ENCODE data around the gene LUZP1. TPM values are rescaled to one million over a fixed set of nuclear protein-coding genes. Genes with fewer than 3 reads are reported as not detected.

LUZP1 gene
- total RNA-seq, 1 donor from 2014 or later: 23.2 TPM

- intact Hi-C loops (cut with micrococcal nuclease): no loop called here
- Mint-ChIP-seq H3K36me3 (ENCODE audit: low read depth) (peaks cover 21% of the 10 kb centered on the region), H3K4me1 (peaks cover 14% of the 10 kb centered on the region), H3K27me3 (no peaks in the 10 kb centered on the region), H3K27ac (no peak overlapping the region), H3K9me3 (no peaks in the 10 kb centered on the region), H3K4me3 (no peak overlapping the region)
- DNase-seq: no peak
These were observed 118.5 kb downstream of the LUZP1 start for GRCh38 chr1:23050201-23050600.

GRCh38 chr1:23044035-23044434 is 124.6 kb downstream of the LUZP1 start:
- DNase-seq: no peak
- Mint-ChIP-seq H3K9me3 (no peaks in the 10 kb centered on the region), H3K27me3 (no peaks in the 10 kb centered on the region), H3K27ac (no peak overlapping the region), H3K4me1 (peaks cover 32% of the 10 kb centered on the region), H3K4me3 (no peak overlapping the region), H3K36me3 (ENCODE audit: low read depth) (peaks cover 18% of the 10 kb centered on the region)
- intact Hi-C loops (cut with micrococcal nuclease): no loop called here

- H3K4me3 Mint-ChIP-seq: no peak overlapping the region
- no peaks in the 10 kb centered on the region for H3K9me3 Mint-ChIP-seq
- peaks cover 30% of the 10 kb centered on the region for H3K4me1 Mint-ChIP-seq
- no peaks in the 10 kb centered on the region for H3K27me3 Mint-ChIP-seq
- H3K27ac Mint-ChIP-seq: no peak overlapping the region
- intact Hi-C loops (cut with micrococcal nuclease): no loop called here
- H3K36me3 Mint-ChIP-seq (ENCODE audit: low read depth): peaks cover 16% of the 10 kb centered on the region
- no peak for DNase-seq
These were observed 128.1 kb downstream of the LUZP1 start for GRCh38 chr1:23040509-23040908.

- H3K27ac Mint-ChIP-seq: no peak overlapping the region
- H3K4me1 Mint-ChIP-seq: peaks cover 24% of the 10 kb centered on the region
- peaks cover 11% of the 10 kb centered on the region for H3K36me3 Mint-ChIP-seq (ENCODE audit: low read depth)
- intact Hi-C loops (cut with micrococcal nuclease): no loop called here
- no peak overlapping the region for H3K4me3 Mint-ChIP-seq
- H3K27me3 Mint-ChIP-seq: no peaks in the 10 kb centered on the region
- no peak for DNase-seq
- H3K9me3 Mint-ChIP-seq: no peaks in the 10 kb centered on the region
These were observed 129.3 kb downstream of the LUZP1 start for GRCh38 chr1:23039308-23039826.

GRCh38 chr1:23037081-23037740 is 131.4 kb downstream of the LUZP1 start:
- no peak overlapping the region for H3K27ac Mint-ChIP-seq
- intact Hi-C loops (cut with micrococcal nuclease): no loop called here

GRCh38 chr1:23035823-23036452 is 132.7 kb downstream of the LUZP1 start:
- intact Hi-C loops (cut with micrococcal nuclease): no loop called here
- H3K36me3 Mint-ChIP-seq (ENCODE audit: low read depth): peaks cover 14% of the 10 kb centered on the region
- H3K27ac Mint-ChIP-seq: no peak overlapping the region
- DNase-seq: no peak
- H3K4me1 Mint-ChIP-seq: peaks cover 23% of the 10 kb centered on the region
- no peaks in the 10 kb centered on the region for H3K27me3 Mint-ChIP-seq
- no peak overlapping the region for H3K4me3 Mint-ChIP-seq
- no peaks in the 10 kb centered on the region for H3K9me3 Mint-ChIP-seq

More at GRCh38 chr1:23037081-23037740, 131.4 kb downstream of the LUZP1 start:
- Mint-ChIP-seq H3K4me3 (no peak overlapping the region), H3K9me3 (no peaks in the 10 kb centered on the region), H3K36me3 (ENCODE audit: low read depth) (peaks cover 14% of the 10 kb centered on the region), H3K27me3 (no peaks in the 10 kb centered on the region), H3K4me1 (peaks cover 21% of the 10 kb centered on the region)
- no peak for DNase-seq

Other genes starting within 250 kb of the LUZP1 start
- not detected in 2 replicates for gene LACTBL1, start 196.0 kb downstream of the LUZP1 start, total RNA-seq
- not detected in 2 replicates for gene TEX46, start 153.0 kb downstream of the LUZP1 start, total RNA-seq
- gene KDM1A, start 149.4 kb downstream of the LUZP1 start, total RNA-seq: 86.6 and 91.2 TPM in 2 replicates
- not detected in 2 replicates for gene HTR1D, start 48.6 kb upstream of the LUZP1 start, total RNA-seq
- gene HNRNPR, start 175.4 kb upstream of the LUZP1 start, total RNA-seq: 229 and 235 TPM in 2 replicates
- gene ZNF436, start 201.0 kb upstream of the LUZP1 start, total RNA-seq: 5.2 TPM in 2 replicates